HG02840 (cell line): ENCODE results near the gene IRX4.

Experiments
- ATAC-seq: cut with Tn5 transposase; IDR thresholded peaks from one replicate; pipeline ENCODE4 v1.9.1; 2021; ENCODE audit warnings: mild to moderate bottlenecking, moderate library complexity, moderate number of reproducible peaks; ENCODE audit not compliant: unreplicated experiment, low FRiP score

Gene IRX4

DNA sequence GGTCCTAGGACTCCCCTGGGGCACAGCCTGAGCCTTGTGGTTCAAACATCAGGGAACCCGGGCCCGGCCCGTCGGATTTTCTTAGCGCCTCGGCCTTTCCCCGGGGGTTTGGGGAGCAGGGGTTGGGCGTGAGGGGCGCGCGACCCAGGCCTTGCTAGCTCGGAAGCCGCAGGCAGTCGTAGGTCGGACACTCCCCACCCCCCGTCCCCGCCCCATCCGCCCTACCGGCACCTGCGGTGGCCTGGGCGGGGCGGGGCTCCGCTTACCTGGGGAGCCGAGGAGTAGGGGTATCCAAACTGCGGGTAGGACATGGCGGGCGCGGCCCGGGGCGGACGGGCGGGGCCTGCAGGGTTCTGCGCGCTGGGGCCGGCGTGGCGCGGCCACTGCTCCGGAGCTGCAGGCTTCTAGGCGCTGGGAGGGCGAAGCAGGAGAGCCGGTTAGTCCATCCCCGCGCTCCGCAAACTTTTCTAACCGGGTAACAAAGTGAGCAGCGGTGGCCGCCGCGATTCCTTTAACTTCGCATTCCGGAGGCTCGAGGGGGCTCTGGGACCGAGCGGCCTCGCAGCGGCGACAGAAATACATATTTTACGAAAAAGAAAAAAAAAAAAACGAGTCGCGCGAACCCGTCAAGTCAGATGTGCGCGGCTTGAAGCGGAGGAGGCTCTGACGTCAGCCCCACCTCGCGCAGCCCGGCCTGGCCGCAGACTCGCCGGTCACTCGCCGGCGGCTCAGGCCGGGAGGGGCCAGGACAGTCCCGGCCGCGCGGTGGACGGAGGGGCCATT lies at the start of gene IRX4:
IRX4 (minus strand) TSS at position 589 of the 783 bp plus-strand sequence; CDS start at position 311, 278 bp downstream.
- ATAC-seq = no peak

DNA sequence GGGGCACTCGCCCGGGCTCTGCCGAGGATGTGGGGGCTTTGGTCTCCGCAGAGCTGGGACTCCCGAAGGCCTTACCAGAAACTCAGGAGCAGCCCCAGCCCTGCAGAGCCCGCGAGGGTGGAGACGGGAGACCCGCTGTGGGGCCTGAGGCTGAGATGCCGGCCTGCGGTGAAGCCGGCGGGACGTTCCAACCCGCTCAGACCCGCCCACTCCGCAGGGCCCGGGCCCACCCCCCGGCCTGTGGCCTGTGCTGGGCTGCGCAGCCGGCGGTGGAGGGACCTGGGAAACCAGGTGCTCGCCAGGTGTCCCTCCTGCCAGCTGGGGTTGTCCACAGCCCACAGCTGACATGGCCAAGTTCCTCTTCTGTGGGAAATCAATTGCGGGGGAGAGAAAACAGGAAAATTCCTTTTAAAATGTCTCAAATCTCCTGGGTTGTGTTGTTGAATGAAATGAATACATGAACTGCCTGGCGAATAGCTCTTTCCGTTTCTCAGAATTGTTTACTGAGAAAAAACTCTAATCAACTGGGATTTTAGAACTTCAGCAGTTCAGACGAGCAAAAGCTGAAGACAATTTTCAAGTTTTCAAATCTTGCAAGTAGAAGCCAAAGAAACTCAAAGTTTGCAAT lies 49.0 kb upstream of the IRX4 start:
- no peak for ATAC-seq

- ATAC-seq = no peak
Observed at GRCh38 chr5:1930880-1931603, 48.3 kb upstream of the IRX4 start.

DNA sequence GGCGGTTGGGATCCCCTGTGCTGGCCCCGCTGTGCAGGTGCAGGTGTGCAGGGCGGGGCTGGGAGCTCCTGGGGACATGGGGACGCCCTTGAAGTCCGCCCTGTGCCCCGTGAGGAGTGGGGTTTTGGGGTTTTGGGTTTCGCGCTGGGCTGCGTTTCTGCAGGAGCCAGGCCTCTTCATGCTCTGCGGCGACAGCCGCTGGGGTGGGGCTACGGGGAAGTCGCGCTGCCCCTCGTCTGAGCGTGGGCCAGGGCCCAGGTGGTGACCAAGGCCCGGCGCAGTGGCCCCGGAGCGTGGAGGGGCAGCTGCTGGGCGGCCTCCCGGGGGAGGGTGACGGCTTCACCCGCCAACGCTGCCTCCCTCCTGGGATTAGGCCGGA lies 47.8 kb upstream of the IRX4 start:
- no peak for ATAC-seq

DNA sequence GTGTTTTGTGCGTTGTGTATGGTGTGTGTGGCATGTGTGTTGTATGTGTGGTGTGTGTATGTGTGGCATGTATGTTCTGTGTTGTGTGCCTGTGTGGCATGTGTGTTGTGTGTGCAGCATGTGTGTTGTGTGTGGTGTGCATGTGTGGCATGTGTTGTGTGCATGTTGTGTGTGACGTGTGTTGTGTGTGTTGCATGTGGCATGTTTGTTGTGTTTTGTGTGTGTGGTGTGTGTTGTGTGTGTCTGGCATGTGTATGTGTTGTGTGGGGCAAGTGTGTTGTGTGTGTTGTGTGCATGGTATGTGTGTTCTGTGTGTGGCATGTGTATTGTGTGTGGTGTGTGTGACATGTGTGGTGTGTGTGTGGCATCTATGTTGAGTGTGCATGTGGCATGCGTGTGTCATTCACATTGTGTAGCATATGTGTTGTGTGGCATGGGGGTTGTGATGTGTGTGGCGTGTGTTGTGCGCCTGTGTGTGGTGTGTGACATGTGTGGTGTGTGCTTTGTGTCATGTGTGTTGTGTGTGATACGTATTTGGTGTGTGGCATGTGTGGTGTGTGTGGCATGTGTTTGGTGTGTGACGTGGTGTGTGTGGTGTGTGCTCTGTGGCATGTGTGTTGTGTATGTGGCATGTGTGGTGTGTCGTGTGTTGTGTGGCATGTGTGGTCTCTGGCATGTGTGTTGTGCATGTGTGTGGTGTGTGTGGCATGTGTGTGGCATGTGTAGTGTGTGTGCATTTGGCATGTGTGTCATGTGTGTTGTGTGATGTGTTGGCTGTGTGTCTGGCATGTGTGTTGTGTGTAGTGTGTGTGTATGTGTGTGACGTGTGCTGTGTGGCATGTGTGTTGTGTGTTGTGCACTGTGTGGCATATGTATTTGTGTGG lies 46.6 kb upstream of the IRX4 start:
- ATAC-seq = no peak

- ATAC-seq = no peak
Observed at GRCh38 chr5:1926471-1927341, 44.0 kb upstream of the IRX4 start.

DNA sequence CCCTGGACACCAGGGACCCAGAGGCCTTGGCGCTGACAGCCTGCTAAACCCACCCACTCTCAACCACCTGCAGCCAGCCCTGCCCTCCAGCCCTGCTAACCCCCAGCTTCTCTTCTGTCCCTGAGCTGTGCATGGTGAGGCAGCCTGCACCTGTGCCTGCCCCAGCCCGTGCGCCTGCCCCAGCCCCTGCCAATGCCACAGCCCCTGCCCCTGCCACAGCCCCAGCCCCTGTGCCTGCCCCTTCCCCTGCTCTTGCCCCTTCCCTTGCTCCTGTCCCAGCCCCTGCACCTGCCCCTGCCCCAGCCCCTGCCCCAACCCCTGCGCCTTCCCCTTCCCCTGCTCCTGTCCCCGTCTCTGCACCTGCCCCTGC lies 43.3 kb upstream of the IRX4 start:
- ATAC-seq = no peak

- ATAC-seq = no peak
Observed at GRCh38 chr5:1925111-1926070, 42.7 kb upstream of the IRX4 start.

GRCh38 chr5:1923766-1924165 lies 41.0 kb upstream of the IRX4 start:
- no peak for ATAC-seq

DNA sequence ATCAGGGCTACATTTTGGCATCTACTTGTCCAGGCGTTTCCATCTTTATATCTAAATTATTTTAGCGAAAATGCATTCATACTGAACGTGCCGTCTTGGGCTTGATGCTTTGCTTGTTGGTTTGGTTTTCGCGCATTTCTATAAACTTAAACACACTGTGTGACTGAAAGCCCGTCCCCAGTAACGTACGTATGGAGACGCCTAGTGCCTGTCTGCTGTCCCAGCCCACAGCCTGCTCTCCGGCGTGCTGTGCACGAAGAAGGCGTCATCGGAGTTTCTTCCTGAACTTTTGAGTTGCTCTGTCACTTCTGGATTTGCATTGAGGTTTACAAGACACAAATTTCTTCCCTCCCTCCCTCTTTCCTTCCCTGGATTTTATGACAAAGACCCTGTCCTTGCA lies 40.6 kb upstream of the IRX4 start:
- no peak for ATAC-seq

- no peak for ATAC-seq
Observed at GRCh38 chr5:1921711-1922110, 39.0 kb upstream of the IRX4 start.

GRCh38 chr5:1919750-1920149 lies 37.0 kb upstream of the IRX4 start:
- no peak for ATAC-seq

DNA sequence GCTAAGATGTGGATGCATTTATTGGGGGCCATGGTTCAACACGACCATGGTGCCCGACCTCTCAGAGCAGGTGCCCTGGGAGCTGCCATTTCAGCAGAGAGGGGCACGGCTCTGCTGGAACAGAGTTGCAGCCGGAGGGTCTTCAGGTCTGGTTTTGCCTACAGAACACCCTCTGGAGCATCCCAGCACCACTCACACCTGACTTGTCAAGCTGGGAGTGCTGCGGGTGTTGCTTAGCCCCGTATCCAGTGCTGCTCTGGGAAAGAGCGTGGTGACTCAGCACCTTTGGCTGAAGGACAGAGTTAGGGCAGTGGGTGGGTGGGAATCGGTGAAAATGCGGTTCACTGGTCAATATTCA lies 36.5 kb upstream of the IRX4 start:
- ATAC-seq = no peak

DNA sequence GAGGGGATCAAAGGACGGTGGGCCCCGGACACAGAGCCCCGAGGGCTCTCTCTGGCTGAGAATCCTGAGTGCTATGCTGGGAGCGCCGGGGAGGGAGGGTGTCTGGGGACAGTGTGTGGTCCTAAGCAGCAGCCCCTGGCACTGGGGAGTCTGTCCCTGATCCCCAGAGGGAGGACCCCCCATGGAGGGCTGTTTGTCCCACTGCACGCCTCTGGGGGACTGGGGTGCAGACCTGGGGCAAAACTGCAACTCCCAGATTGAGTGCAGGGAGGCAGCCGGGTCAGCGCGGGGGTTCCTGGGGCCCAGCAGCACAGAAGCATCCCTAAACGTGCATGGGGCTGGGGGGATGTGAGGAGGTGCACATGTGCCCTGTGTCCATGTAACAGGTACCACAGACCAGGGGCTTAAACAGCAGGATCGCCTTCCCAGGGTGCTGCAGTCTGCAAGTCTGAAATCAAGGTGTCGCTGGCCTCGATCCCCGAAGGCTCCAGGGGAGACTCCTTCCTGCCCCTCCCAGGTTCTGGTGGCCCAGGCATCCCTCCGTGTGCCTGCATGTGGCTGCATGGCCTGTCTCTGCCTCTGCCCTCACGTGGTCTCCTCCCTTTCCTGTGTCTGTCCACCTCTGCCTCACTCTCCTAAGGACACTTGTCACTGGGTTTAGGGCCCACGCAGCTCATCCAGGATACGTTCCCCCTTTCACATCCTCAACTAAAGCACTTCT lies 35.9 kb upstream of the IRX4 start:
- no peak for ATAC-seq

DNA sequence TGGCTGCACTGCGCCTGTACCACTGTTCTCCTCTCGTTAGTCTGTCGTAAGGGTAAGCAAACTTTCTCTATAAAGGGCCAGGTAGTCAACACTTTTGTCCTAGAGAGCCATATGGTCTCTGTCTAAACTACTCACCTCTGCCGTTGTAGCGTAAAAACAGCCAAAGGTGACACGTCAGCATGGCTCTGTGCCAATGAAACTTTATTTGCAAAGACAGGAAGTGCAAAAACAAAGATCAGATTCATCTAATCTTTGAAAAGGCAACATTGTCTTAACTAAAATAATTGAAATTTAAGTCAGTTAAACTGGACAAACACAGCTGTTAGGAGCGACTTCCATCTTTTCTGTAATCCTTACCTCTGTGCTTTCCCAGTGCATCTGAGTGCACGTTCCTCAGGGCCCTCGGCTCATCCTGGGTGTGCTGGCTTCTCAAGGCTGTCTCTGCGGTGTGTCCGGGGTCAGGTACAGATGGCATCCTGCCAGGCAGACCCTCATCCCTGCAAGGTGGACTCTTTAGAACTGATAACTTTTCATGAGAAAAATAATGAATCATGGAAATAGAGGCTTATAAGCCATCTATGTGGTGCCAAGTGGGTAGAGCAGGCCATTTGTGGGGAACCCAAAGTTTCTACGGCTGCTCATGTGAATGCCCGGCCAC lies 35.2 kb upstream of the IRX4 start:
- no peak for ATAC-seq

DNA sequence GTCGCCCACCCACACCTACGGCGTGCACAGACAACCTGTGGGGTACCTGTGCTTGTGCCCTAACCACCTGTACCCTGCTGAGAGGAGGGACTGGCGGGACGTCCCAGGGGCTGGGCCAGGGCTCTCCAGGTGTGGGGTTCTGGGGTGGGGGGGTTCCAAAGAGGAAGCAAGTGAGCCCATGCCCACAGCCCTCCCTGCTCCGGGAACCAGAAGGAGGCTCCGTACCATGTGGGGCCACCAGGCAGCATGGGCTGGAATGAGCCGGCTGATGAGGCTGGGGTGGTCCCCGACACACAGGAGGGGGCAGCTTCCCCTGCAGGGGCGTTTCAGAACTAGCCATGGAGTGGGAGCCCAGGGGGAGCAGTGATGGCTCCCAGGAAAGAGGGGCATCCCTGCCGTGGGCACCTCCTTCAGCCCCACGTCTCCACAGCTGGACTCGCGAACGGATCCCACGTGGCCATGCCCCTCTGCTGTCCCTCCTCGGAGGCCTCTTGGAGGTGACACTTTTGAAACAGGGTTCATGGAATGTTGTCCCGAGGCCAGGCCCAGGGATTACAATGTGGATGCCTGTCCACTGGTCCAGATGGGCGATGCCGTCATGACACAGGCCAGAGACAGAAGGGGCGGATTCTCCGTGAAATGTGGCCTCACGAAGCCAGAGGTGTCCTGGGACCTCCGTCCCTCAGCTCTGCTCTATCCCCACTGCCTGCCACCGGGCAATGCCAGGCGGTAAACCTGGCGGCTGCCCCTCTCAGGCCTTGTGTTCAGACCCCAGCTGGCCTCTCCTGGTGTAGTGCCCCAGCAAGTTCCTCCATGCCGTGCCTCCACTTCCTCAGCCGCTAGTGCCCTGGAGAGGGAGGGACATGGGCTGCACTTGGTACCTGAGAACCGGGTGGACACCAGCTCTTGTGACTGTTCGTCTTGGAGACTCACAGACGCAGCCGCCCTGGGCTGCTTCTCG lies 33.6 kb upstream of the IRX4 start:
- ATAC-seq = no peak
